A549 (cell line): ENCODE results near the gene KCNK3. TPM values are rescaled to one million over a fixed set of nuclear protein-coding genes. Genes with fewer than 3 reads are reported as not detected.
"Not testable (repeated sequence)": the region's sequence is repeated elsewhere in the genome, so short reads cannot be mapped to it uniquely, and the experiment has no call there.

Source experiments
- ATAC-seq, 2 experiments: fragments of 200-7000 bp in 1 of 2; fragments of >200 bp in 1 of 2; cut with Nextera tagmentation in 1 of 2; cut with Tn5 transposase in 1 of 2; 3 replicates each; pipeline versions ENCODE4 v1.8.0 to v1.9.1; 2018 to 2020; ENCODE audit warnings: mild to moderate bottlenecking in 1 of 2, moderate library complexity in 1 of 2
- CTCF ChIA-PET: fragments of 300-600 bp; sonication (Branson Sonifier 250); formaldehyde crosslinking; extraction: SDS; loops from one replicate; lab custom pipeline; 2021; ENCODE audit warnings: antibody characterized with exemption, inconsistent platforms; lab: Yijun Ruan, JAX
- POLR2A ChIA-PET: fragments of 350-600 bp; formaldehyde crosslinking; extraction: SDS; loops from one replicate; lab custom pipeline; 2021; ENCODE audit warnings: antibody characterized with exemption, inconsistent platforms; lab: Yijun Ruan, JAX
- DNase-seq, 2 experiments: peaks; one replicate each; pipeline versions ENCODE4 v3.0.0 to v3.0.0-alpha.2; 2011 to 2016; ENCODE audit warnings: low read depth in 1 of 2, low spot score in 1 of 2
- FAIRE-seq: peaks from 2 replicates; lab custom pipeline; 2011; peaks lifted over from hg19 to GRCh38; lab: Jason Lieb, UNC
- H3K27ac ChIP-seq, 2 experiments: fragments of >200 bp; sonication (Bioruptor Twin); formaldehyde crosslinking; 3 replicates each; pipeline ENCODE4 v1.5.1; 2016 to 2017
- H3K4me1 ChIP-seq: fragments of >200 bp; sonication (Bioruptor Twin); formaldehyde crosslinking; 3 replicates; pipeline ENCODE4 v1.6.1; 2016
- H3K4me2 ChIP-seq: fragments of >200 bp; sonication (Bioruptor Twin); formaldehyde crosslinking; 3 replicates; pipeline ENCODE4 v1.6.1; 2016
- H3K4me3 ChIP-seq: fragments of >200 bp; sonication (Bioruptor Twin); formaldehyde crosslinking; 3 replicates; pipeline ENCODE4 v1.5.1; 2016
- H3K9me3 ChIP-seq: fragments of >200 bp; sonication (Bioruptor Twin); formaldehyde crosslinking; 3 replicates; pipeline ENCODE4 v1.6.1; 2016
- E2F6 ChIP-seq: IDR thresholded peaks from 2 replicates; pipeline ENCODE4 v1.6.1; 2012; ENCODE audit warnings: low read depth, borderline replicate concordance
- EHF ChIP-seq: fragments of 250-450 bp; sonication (Bioruptor Pico); IDR thresholded peaks from 2 replicates; pipeline ENCODE4 v1.5.0; 2020; ENCODE audit warnings: mild to moderate bottlenecking
- FOSB ChIP-seq: fragments of 250-450 bp; sonication (Bioruptor Pico); IDR thresholded peaks from 2 replicates; pipeline ENCODE4 v1.5.0; 2020; ENCODE audit warnings: mild to moderate bottlenecking, moderate library complexity
- FOSL2 ChIP-seq, 2 experiments: fragments of 450-650 bp in 1 of 2; fragments of >200 bp in 1 of 2; sonication (Bioruptor Twin) in 1 of 2; formaldehyde crosslinking; IDR thresholded peaks; 2 replicates each; pipeline versions ENCODE4 v1.5.0 to v1.6.1; 2016 to 2020; ENCODE audit warnings: mild to moderate bottlenecking in 1 of 2, moderate library complexity in 1 of 2
- FOXS1 ChIP-seq: fragments of 250-450 bp; sonication (Bioruptor Pico); IDR thresholded peaks from 2 replicates; pipeline ENCODE4 v1.5.0; 2020; ENCODE audit warnings: mild to moderate bottlenecking, moderate library complexity
- HEYL ChIP-seq: fragments of 250-450 bp; sonication (Bioruptor Pico); IDR thresholded peaks from 2 replicates; pipeline ENCODE4 v1.8.0; 2021; ENCODE audit warnings: mild to moderate bottlenecking, moderate library complexity
- HMGXB4 ChIP-seq: fragments of 250-450 bp; sonication (Bioruptor Pico); IDR thresholded peaks from 2 replicates; pipeline ENCODE4 v1.5.0; 2021; ENCODE audit warnings: mild to moderate bottlenecking, moderate library complexity, borderline replicate concordance
- HOXA7 ChIP-seq: fragments of 250-450 bp; sonication (Bioruptor Pico); IDR thresholded peaks from 2 replicates; pipeline ENCODE4 v1.5.0; 2020; ENCODE audit warnings: mild to moderate bottlenecking, moderate library complexity
- HOXB13 ChIP-seq: fragments of 250-450 bp; sonication (Bioruptor Pico); IDR thresholded peaks from 2 replicates; pipeline ENCODE4 v1.5.0; 2020; ENCODE audit warnings: low read depth, mild to moderate bottlenecking, moderate library complexity
- HOXB5 ChIP-seq: fragments of 250-450 bp; sonication (Bioruptor Pico); IDR thresholded peaks from 2 replicates; pipeline ENCODE4 v1.5.0; 2020; ENCODE audit warnings: mild to moderate bottlenecking, moderate library complexity
- NPAS2 ChIP-seq: fragments of 250-450 bp; sonication (Bioruptor Pico); IDR thresholded peaks from 2 replicates; pipeline ENCODE4 v1.8.0; 2022; ENCODE audit warnings: mild to moderate bottlenecking, moderate library complexity, borderline replicate concordance
- RARB ChIP-seq: fragments of 250-450 bp; sonication (Bioruptor Pico); IDR thresholded peaks from 2 replicates; pipeline ENCODE4 v1.8.0; 2021; ENCODE audit warnings: mild to moderate bottlenecking, moderate library complexity
- TFCP2L1 ChIP-seq: fragments of 250-450 bp; sonication (Bioruptor Pico); IDR thresholded peaks from 2 replicates; pipeline ENCODE4 v1.5.0; 2021; ENCODE audit warnings: mild to moderate bottlenecking
- TP53 ChIP-seq: fragments of 250-450 bp; sonication (Bioruptor Pico); IDR thresholded peaks from 2 replicates; pipeline ENCODE4 v1.5.0; 2021; ENCODE audit warnings: mild to moderate bottlenecking, moderate library complexity
- ZNF302 ChIP-seq: fragments of 250-450 bp; sonication (Bioruptor Pico); IDR thresholded peaks from 2 replicates; pipeline ENCODE4 v1.9.0; 2021; ENCODE audit warnings: inconsistent platforms, mild to moderate bottlenecking, moderate library complexity
- ZSCAN20 ChIP-seq: fragments of 250-450 bp; sonication (Bioruptor Pico); IDR thresholded peaks from 2 replicates; pipeline ENCODE4 v1.8.0; 2022; ENCODE audit warnings: mild to moderate bottlenecking, moderate library complexity
- WGBS: methylation state at CpG from one replicate; pipeline ENCODE4 v1.1.6; 2017; ENCODE audit errors: missing lambda C conversion rate; 5-methylcytosine and 5-hydroxymethylcytosine counted together
- polyA plus RNA-seq, 4 experiments: library from polyadenylated mRNA; depleted of rRNA in 3 of 4; stranded (reverse); fragments of >200 nt; fragmentation: RNase III in 1 of 4; extraction: RNeasy Plus Mini Kit Qiagen cat#74134 plus additional on column Dnase treatment in 1 of 4; gene quantifications; 2 replicates in 3 of 4; 3 replicates in 1 of 4; pipeline ENCODE4 v1.2.3, GENCODE V29; 2011 to 2017
- TF ChIP-seq, protein P1 (sequence below): fragments of 250-450 bp; sonication (Bioruptor Pico); IDR thresholded peaks from 2 replicates; pipeline ENCODE4 v1.5.0; 2020; ENCODE audit warnings: low read depth, mild to moderate bottlenecking, moderate library complexity
- TF ChIP-seq, protein P2 (sequence below): IDR thresholded peaks from 2 replicates; pipeline ENCODE4 v1.6.1; 2012

Gene KCNK3
- polyA plus RNA-seq, 2 of the 4 experiments (the other 2 are of a cell fraction), result 2.4 to 2.8 TPM

GRCh38 chr2:26749787-26750420 lies 57.4 kb downstream of the KCNK3 start:
- TF ChIP-seq HMGXB4 (CRISPR knock-in tag) (peak; percentile 93), NPAS2 (peak; percentile 87; the same call in 1 of the 2 replicates), FOSB (CRISPR knock-in tag) (peak; percentile 92), FOXS1 (peak; percentile 90), HOXB13 (CRISPR knock-in tag) (peak; percentile 99), ZSCAN20 (peak; percentile 98), HEYL (CRISPR knock-in tag) (peak; percentile 98), TP53 (CRISPR knock-in tag) (0 out of 2 replicates have a peak, but pooled peaks have one; percentile 62), FOSL2 (CRISPR knock-in tag; IDR thresholded peaks at IDR 0.05) (peak; percentile 30; the same call in 1 of the 2 replicates), HOXA7 (CRISPR knock-in tag) (peak; percentile 96), RARB (peak; percentile 78; the same call in 1 of the 2 replicates), TFCP2L1 (CRISPR knock-in tag) (peak; percentile 54; the same call in 1 of the 2 replicates), ZNF302 (CRISPR knock-in tag) (peak; percentile 99), E2F6 (0 out of 2 replicates have a peak, but pooled peaks have one; percentile 41), EHF (CRISPR knock-in tag) (peak; percentile 99), HOXB5 (CRISPR knock-in tag) (peak; percentile 98)
- TF ChIP-seq, protein P1, sequence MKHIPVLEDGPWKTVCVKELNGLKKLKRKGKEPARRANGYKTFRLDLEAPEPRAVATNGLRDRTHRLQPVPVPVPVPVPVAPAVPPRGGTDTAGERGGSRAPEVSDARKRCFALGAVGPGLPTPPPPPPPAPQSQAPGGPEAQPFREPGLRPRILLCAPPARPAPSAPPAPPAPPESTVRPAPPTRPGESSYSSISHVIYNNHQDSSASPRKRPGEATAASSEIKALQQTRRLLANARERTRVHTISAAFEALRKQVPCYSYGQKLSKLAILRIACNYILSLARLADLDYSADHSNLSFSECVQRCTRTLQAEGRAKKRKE (CRISPR knock-in tag), result peak; percentile 99
- H3K9me3 ChIP-seq; POLR2A ChIA-PET; FAIRE-seq; H3K4me3 ChIP-seq; ATAC-seq; TF ChIP-seq FOSL2 (IDR thresholded peaks at IDR 0.05): not testable (repeated sequence)
- TF ChIP-seq, protein P2, sequence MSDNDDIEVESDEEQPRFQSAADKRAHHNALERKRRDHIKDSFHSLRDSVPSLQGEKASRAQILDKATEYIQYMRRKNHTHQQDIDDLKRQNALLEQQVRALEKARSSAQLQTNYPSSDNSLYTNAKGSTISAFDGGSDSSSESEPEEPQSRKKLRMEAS, result peak; percentile 73
- DNase-seq, result peak in 1 of 2 experiments; percentile 82
- Histone ChIP-seq H3K4me2 (peak overlapping the region; percentile 62), H3K4me1 (peaks cover 55% of the 10 kb centered on the region), H3K27ac (peak overlapping the region; percentile 84 to 97)
- WGBS, result 17% methylated on average over 8 of the region's 8 CpGs
- CTCF ChIA-PET, result interaction anchor here (6.8 to 22.6 kb wide), 3 partner anchors 17 to 170 kb away, joined by 107 to 736 read pairs (median 175); no protein-coding TSS in a partner anchor

- CTCF ChIA-PET, result interaction anchor here (7.4 kb wide), 1 partner anchor 145 kb away, joined by 72 read pairs; no protein-coding TSS in a partner anchor
- H3K9me3 ChIP-seq, ATAC-seq, FAIRE-seq, H3K4me3 ChIP-seq, DNase-seq, POLR2A ChIA-PET: not testable (repeated sequence)
- WGBS, result 84% methylated on average over 11 of the region's 11 CpGs
- Histone ChIP-seq H3K4me2 (peak overlapping the region; percentile 62), H3K4me1 (peaks cover 57% of the 10 kb centered on the region), H3K27ac (peak overlapping the region; percentile 84 to 97)
These were observed 57.9 kb downstream of the KCNK3 start for GRCh38 chr2:26750467-26750866.
